Adipose tissue (tissue), 3 donors: ENCODE results near the gene OR2A2. TPM values are rescaled to one million over a fixed set of nuclear protein-coding genes. Genes with fewer than 3 reads are reported as not detected.

Source experiments
- H3K27ac ChIP-seq: one replicate; pipeline ENCODE4 v1.5.1; 2013; ENCODE audit warnings: low read depth, low read length
- WGBS, 3 donors: extraction: QIAGEN DNeasy Blood & Tissue Kit; methylation state at CpG; one replicate each; pipeline ENCODE4 v1.1.7; 2013; 5-methylcytosine and 5-hydroxymethylcytosine counted together
- polyA plus RNA-seq, 3 donors: library from polyadenylated mRNA; stranded (reverse); fragments of 200-250 nt; gene quantifications; one replicate each; pipeline ENCODE4 v1.2.3, GENCODE V29; 2013
- donor health status: healthy with polysubstance abuse.
- donor health status: Bipolar disorder and iron deficiency.
- donor health status: healthy.

The OR2A2 gene
- polyA plus RNA-seq, 3 donors, result not detected

DNA sequence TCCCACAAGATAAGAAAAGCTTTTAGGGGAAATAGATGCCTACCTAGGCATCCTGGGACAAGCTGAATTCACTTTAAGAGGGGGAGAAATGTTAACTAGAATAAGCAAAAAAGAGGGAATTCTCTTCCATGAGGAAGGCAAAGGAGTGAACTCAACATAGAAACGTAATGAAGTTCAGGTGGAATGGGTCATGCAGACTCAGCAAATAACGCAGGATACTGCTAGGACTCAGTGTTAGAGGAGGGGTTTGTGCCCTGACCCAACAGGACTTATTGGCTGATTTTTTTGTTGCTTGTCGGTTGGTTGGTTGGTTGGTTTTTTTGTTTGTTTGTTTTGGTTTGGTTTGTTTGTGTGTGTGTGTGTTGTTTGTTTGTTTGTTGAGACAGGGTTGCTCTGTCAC lies 22.9 kb downstream of the OR2A2 start:
- WGBS, 3 donors, result 70 to 76% (median 75%) methylated on average over 3 of the region's 3 CpGs

DNA sequence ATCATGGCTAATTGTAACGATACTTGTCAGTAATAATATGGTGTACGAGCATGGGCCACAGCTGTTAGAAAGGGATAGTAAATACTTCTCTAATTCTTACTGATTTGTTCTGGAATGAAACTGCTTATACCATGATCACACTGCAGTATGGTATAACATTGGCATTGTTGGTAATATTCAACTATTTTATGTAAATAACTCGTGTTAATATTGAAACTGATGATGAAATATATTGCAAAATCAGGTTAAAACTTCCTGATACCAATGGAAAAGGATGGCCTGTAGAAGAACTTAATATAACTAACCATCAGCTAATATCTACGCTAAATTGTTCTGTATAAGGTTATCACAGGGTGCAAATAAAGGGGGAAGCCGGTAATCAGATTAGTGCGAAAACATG lies 23.9 kb downstream of the OR2A2 start:
- 77 to 91% (median 82%) methylated on average over 6 of the region's 6 CpGs for WGBS, 3 donors
- H3K27ac ChIP-seq, result no peak overlapping the region

More for the DNA sequence above, 22.9 kb downstream of the OR2A2 start:
- no peak overlapping the region for H3K27ac ChIP-seq

DNA sequence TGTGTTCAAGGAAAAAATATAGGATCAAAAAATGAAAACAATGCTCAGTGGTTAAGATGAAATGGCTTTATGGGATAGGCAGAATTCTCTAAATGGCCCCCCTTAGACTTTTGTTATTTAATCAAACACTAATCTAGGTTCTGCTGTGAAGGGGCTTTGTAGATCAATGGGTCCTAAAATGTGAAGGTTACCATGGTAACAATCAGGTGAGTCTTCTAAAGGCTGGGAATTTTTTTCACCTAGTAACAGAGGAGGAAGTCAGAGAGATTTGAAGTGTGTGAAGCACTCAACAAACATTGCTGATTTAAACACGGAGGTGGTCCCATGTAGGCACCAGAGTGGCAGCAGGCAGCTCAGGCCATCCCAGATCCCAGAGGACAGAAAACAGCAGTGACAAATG lies 24.7 kb downstream of the OR2A2 start:
- 63 to 89% (median 68%) methylated on average over 1 of the region's 1 CpG for WGBS, 3 donors
- H3K27ac ChIP-seq, result no peak overlapping the region

DNA sequence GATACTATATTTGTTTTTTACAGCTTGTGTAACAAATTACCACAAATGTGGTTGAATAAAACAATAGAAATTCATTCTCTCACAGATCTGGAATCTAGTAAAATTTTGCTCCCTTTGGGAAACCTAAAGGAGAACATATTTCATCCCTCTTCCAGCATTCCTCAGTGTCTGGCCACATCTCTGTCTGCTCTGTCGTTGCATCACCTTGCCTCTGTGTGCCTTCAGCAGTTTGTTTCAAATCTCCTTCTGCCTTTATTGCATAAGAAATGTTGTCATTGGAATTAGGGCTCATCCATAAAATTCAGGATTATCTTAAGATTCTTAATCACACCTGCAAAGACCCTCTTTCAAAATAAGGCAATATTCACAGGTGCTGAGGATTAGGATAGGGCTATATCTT lies 28.1 kb downstream of the OR2A2 start:
- WGBS, 3 donors, result 63 to 69% (median 63%) methylated on average over 1 of the region's 1 CpG
- H3K27ac ChIP-seq, result no peak overlapping the region

DNA sequence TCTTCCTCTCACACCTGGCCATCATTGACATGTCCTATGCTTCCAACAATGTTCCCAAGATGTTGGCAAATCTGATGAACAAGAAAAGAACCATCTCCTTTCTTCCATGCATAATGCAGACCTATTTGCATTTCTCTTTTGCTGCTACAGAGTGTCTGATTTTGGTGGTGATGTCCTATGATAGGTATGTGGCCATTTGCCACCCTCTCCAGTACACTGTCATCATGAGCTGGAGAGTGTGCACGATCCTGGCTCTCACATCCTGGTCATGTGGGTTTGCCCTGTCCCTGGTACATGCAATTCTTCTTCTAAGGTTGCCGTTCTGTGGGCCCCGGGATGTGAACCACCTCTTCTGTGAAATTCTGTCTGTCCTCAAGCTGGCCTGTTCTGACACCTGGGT lies 32.8 kb downstream of the OR2A2 start:
- H3K27ac ChIP-seq, result no peak overlapping the region
- 87 to 89% (median 88%) methylated on average over 3 of the region's 3 CpGs for WGBS, 3 donors

DNA sequence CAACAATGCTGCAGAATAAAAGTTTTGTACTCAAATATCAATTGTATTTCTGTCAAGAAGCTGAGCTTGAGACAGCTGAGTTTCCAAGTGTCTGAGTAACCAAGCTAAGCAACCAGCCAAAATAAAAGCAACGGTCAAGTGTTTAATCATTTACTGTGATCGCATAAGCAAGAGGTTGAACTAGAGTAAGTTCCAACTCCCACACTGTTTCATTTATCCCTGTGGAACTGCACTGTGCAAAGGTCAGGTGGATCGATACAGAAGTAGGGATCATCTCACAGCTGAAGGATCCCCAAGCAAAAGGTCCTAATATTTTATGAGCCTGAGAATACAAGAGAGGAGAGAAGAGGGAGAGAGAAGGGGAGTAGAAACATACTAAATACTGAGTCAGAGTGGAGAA lies 35.0 kb downstream of the OR2A2 start:
- 94 to 97% (median 96%) methylated on average over 3 of the region's 3 CpGs for WGBS, 3 donors
- no peak overlapping the region for H3K27ac ChIP-seq

DNA sequence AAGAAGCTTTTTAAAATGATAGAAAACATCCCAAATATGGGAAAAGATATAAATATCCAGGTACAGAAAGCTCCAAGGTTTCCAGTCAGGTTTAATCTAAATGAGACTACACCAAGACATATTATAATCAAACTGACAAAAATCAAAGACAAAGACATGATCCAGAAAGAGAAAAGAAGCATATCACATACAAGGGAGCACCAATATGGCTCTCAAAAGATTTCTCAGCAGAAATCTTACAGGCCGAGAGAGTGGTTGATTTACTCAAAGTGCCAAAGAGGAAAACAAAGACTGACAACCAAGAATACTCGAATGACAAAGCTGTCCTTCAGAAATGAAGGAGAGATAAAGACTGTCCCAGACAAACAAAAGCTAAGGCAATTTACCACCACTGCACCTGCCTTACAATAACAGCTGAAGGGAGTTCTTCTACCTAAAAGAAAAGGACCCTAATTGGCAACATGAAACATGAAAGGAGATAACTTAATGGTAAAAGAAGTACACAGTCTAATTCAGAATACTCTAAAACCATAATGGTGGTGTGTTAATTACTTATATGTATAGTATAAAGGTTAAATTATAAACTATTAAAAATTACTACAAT lies 38.9 kb downstream of the OR2A2 start:
- 69 to 82% (median 79%) methylated on average over 2 of the region's 2 CpGs for WGBS, 3 donors
- no peak overlapping the region for H3K27ac ChIP-seq

DNA sequence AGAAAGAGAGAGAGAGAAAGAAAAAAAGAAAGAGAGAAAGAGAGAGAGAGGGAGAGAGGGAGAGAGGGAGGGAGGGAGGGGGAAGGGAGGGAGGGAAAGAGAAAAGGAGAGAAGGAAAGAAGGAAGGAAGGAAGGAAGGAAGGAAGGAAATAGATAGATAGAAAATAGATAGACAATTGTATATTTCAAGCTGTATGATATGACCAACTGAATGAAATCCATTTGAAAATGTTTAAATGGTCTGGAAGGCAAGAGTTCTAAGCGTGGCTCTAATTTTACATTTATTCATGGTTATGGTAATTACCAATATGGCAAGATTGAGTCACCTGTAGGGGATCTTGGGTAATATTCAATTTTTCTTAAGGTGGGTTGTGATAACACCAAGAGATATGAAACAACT lies 49.5 kb downstream of the OR2A2 start:
- 89 to 93% (median 91%) methylated on average over 1 of the region's 1 CpG for WGBS, 3 donors
- H3K27ac ChIP-seq, result no peak overlapping the region

Other genes with a start within 250 kb of the OR2A2 start
- gene TCAF1, start 207.4 kb upstream of the OR2A2 start, polyA plus RNA-seq, result 10 to 100 TPM; 12.2 to 42.3 (median 21.8) TPM
- gene OR2F2, start 174.3 kb upstream of the OR2A2 start, polyA plus RNA-seq, result not detected
- gene OR2F1, start 154.7 kb upstream of the OR2A2 start, polyA plus RNA-seq, result not detected
- gene OR6B1, start 109.3 kb upstream of the OR2A2 start, polyA plus RNA-seq, result under 1 TPM in 1 of 3 donors, not detected in 2; 0.03 TPM
- gene OR2A5, start 60.6 kb upstream of the OR2A2 start, polyA plus RNA-seq, result not detected
- not detected for gene OR2A25, start 39.8 kb upstream of the OR2A2 start, polyA plus RNA-seq
- gene OR2A12, start 23.3 kb upstream of the OR2A2 start, polyA plus RNA-seq, result not detected
- gene OR2A14, start 13.6 kb downstream of the OR2A2 start, polyA plus RNA-seq, result not detected
- under 1 TPM in 2 of 3 donors, not detected in 1; 0.29 to 0.67 TPM for gene CTAGE4, start 73.9 kb downstream of the OR2A2 start, polyA plus RNA-seq
- gene ARHGEF35, start 86.2 kb downstream of the OR2A2 start, polyA plus RNA-seq, result 1 to 10 TPM; 3.7 to 6.5 (median 4.4) TPM
- gene OR2A42, start 130.0 kb downstream of the OR2A2 start, polyA plus RNA-seq, result under 1 TPM in 1 of 3 donors, not detected in 2; 0.42 TPM
- 1 to 10 TPM in 2 of 3 donors, under 1 TPM in 1; 0.67 to 2.4 (median 1.2) TPM for gene OR2A7, start 155.2 kb downstream of the OR2A2 start, polyA plus RNA-seq
- 1 to 10 TPM in 1 of 3 donors, under 1 TPM in 1, not detected in 1; 0.95 to 1.0 TPM for gene CTAGE8, start 159.7 kb downstream of the OR2A2 start, polyA plus RNA-seq
- under 1 TPM in 2 of 3 donors, not detected in 1; 0.05 to 0.07 TPM for gene OR2A1, start 202.8 kb downstream of the OR2A2 start, polyA plus RNA-seq
- gene ARHGEF5, start 245.8 kb downstream of the OR2A2 start, polyA plus RNA-seq, result 1 to 10 TPM; 4.6 to 10.0 (median 4.7) TPM